HEK293 (cell line): ENCODE data around the gene SHROOM4.

ENCODE experiments used
- CTCF ChIP-seq: fragments of 450-650 bp; formaldehyde crosslinking; IDR thresholded peaks from 2 replicates; pipeline ENCODE4 v1.5.1; 2016; ENCODE audit warnings: missing biosample characterization, missing genetic modification characterization
- HOXD13 ChIP-seq: sonication (generic); formaldehyde crosslinking; IDR thresholded peaks from 2 replicates; pipeline ENCODE4 v1.8.0; 2022; ENCODE audit warnings: missing genetic modification reagents, borderline replicate concordance
- OVOL3 ChIP-seq: fragments of 450-650 bp; formaldehyde crosslinking; IDR thresholded peaks from 2 replicates; pipeline ENCODE4 v1.5.1; 2016; ENCODE audit warnings: missing biosample characterization, missing genetic modification characterization
- PBX3 ChIP-seq: sonication (generic); formaldehyde crosslinking; IDR thresholded peaks from 2 replicates; pipeline ENCODE4 v1.8.1; 2022; ENCODE audit warnings: mild to moderate bottlenecking, moderate library complexity, missing genetic modification reagents
- SALL2 ChIP-seq: fragments of 450-650 bp; formaldehyde crosslinking; IDR thresholded peaks from 2 replicates; pipeline ENCODE4 v1.5.0; 2017; ENCODE audit warnings: missing biosample characterization, mild to moderate bottlenecking, missing genetic modification characterization, borderline replicate concordance
- SETDB1 ChIP-seq: IDR thresholded peaks from one replicate; pipeline ENCODE4 v1.6.1; 2017; ENCODE audit warnings: mild to moderate bottlenecking, low read length, moderate library complexity, mixed read lengths; ENCODE audit not compliant: insufficient read length
- YY1 ChIP-seq: fragments of 450-650 bp; formaldehyde crosslinking; IDR thresholded peaks from 2 replicates; pipeline ENCODE4 v1.5.1; 2018; ENCODE audit warnings: missing biosample characterization, missing genetic modification characterization
- ZNF311 ChIP-seq: fragments of 450-650 bp; formaldehyde crosslinking; IDR thresholded peaks from 2 replicates; pipeline ENCODE4 v1.5.1; 2017; ENCODE audit warnings: missing biosample characterization, missing genetic modification characterization, borderline replicate concordance
- ZNF513 ChIP-seq: fragments of 450-650 bp; IDR thresholded peaks from 2 replicates; pipeline ENCODE4 v1.5.1; 2018; ENCODE audit warnings: missing biosample characterization, missing genetic modification characterization
- ZNF514 ChIP-seq: fragments of 450-650 bp; formaldehyde crosslinking; IDR thresholded peaks from 2 replicates; pipeline ENCODE4 v1.5.1; 2016; ENCODE audit warnings: missing biosample characterization, missing genetic modification characterization
- ZNF544 ChIP-seq: fragments of 450-650 bp; formaldehyde crosslinking; IDR thresholded peaks from 2 replicates; pipeline ENCODE4 v1.5.0; 2017; ENCODE audit warnings: missing biosample characterization, missing genetic modification characterization
- ZNF560 ChIP-seq: fragments of 450-650 bp; formaldehyde crosslinking; IDR thresholded peaks from 2 replicates; pipeline ENCODE4 v1.5.1; 2017; ENCODE audit warnings: missing biosample characterization, missing genetic modification characterization, borderline replicate concordance

GRCh38 chrX:50691820-50692219 is 122.2 kb downstream of the SHROOM4 start:
- TF ChIP-seq SALL2 (tag by site-specific recombination) (no peak), CTCF (tag by site-specific recombination) (peak; percentile 33; the same call in 1 of the 2 replicates), ZNF560 (no peak), ZNF311 (tag by site-specific recombination) (no peak), PBX3 (CRISPR knock-in tag) (no peak), YY1 (tag by site-specific recombination) (no peak), ZNF513 (tag by site-specific recombination) (no peak), OVOL3 (tag by site-specific recombination) (no peak), ZNF544 (tag by site-specific recombination) (no peak), ZNF514 (tag by site-specific recombination) (no peak), SETDB1 (no peak), HOXD13 (CRISPR knock-in tag) (no peak)
